Measurements from ENCODE around the gene UCN3.
"Not testable (repeated sequence)": the region's sequence is repeated elsewhere in the genome, so short reads cannot be mapped to it uniquely, and the experiment has no call there.

Gene UCN3

GRCh38 chr10:5369362-5370158, 4.8 kb downstream of the UCN3 start:
- DNase-seq = no peak

- no peak for DNase-seq
Observed at GRCh38 chr10:5370493-5371352, 6.0 kb downstream of the UCN3 start.

GRCh38 chr10:5373307-5373706, 8.5 kb downstream of the UCN3 start:
- DNase-seq = no peak

- DNase-seq = no peak
Observed at GRCh38 chr10:5373891-5374611, 9.3 kb downstream of the UCN3 start.

GRCh38 chr10:5376450-5376849, 11.7 kb downstream of the UCN3 start:
- no peak for DNase-seq

- not testable (repeated sequence) for DNase-seq
Observed at GRCh38 chr10:5379202-5379601, 14.4 kb downstream of the UCN3 start.

- DNase-seq = not testable (repeated sequence)
Observed at GRCh38 chr10:5380395-5380794, 15.6 kb downstream of the UCN3 start.

GRCh38 chr10:5381187-5381586, 16.4 kb downstream of the UCN3 start:
- DNase-seq = no peak

GRCh38 chr10:5385224-5385623, 20.5 kb downstream of the UCN3 start:
- DNase-seq = no peak

- no peak for DNase-seq
Observed at GRCh38 chr10:5387169-5387568, 22.4 kb downstream of the UCN3 start.

GRCh38 chr10:5390607-5391205, 25.9 kb downstream of the UCN3 start:
- DNase-seq = no peak

- DNase-seq = no peak
Observed at GRCh38 chr10:5391790-5392189, 27.0 kb downstream of the UCN3 start.

GRCh38 chr10:5393529-5393928, 28.8 kb downstream of the UCN3 start:
- DNase-seq = no peak

- no peak for DNase-seq
Observed at GRCh38 chr10:5395168-5395567, 30.4 kb downstream of the UCN3 start.

- DNase-seq = no peak
Observed at GRCh38 chr10:5396556-5397300, 32.0 kb downstream of the UCN3 start.

GRCh38 chr10:5399332-5399731, 34.6 kb downstream of the UCN3 start:
- DNase-seq = no peak

- DNase-seq = peak; percentile 92
Observed at GRCh38 chr10:5400468-5401240, 35.9 kb downstream of the UCN3 start.

GRCh38 chr10:5402798-5403197, 38.0 kb downstream of the UCN3 start:
- no peak for DNase-seq

- DNase-seq = no peak
Observed at GRCh38 chr10:5404208-5405041, 39.7 kb downstream of the UCN3 start, which contains the start of gene TUBAL3. Gene TUBAL3, minus strand, starts transcription at chr10:5404828. Its CDS starts 36 bp downstream, at chr10:5404792.

GRCh38 chr10:5406918-5407317, 42.2 kb downstream of the UCN3 start:
- no peak for DNase-seq

Data from NCI-H345 (cell line).